IPS DF 19.7 (cell line): Measurements from ENCODE around the gene INKA2.
"Not testable (repeated sequence)": the region's sequence is repeated elsewhere in the genome, so short reads cannot be mapped to it uniquely, and the experiment has no call there.

Experiments
- DNase-seq: peaks from one replicate; pipeline ENCODE4 v3.0.0-alpha.2; 2013; ENCODE audit warnings: low read depth, low spot score

INKA2 gene

DNA sequence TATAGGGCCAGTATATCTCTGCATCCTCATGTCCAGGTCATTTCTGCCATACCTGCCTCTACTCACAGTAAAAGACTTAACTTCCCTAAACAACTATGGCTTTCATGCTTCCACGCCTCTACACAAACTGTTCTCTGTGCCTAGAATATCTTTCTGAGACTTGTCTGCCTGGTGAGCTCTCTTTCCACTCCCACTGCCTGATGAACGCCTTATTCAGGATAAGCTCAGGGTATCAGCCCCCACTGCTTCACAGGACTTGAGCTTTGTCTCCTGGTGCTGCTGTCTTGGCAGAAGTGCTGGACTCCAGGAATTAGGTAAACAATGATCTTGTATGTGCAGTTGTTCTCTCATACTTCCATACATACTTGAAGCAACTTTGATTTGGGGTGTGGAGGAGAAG lies 11.7 kb upstream of the INKA2 start:
- no peak for DNase-seq

GRCh38 chr1:111749628-111750027 lies 10.4 kb upstream of the INKA2 start:
- no peak for DNase-seq

DNA sequence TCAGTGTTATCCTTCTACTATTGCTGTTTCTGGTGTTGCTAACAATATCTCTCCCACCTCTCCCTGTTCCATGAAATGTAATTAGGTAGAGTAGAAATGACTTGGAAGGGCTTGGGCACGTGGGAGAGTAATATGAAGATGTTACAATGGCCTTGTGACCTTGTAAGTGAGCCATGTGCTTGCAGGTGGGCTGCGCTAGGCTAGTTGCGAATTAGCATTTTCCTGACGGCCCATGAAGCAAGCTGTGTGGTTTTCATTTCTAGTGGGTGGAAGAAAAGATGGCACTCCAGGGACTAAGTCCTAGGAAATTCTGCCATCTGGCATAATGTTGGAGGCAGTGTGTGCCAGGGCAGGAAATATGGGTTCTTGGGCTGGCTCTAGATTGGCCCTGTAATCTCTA lies 8.8 kb upstream of the INKA2 start:
- DNase-seq, result no peak

DNA sequence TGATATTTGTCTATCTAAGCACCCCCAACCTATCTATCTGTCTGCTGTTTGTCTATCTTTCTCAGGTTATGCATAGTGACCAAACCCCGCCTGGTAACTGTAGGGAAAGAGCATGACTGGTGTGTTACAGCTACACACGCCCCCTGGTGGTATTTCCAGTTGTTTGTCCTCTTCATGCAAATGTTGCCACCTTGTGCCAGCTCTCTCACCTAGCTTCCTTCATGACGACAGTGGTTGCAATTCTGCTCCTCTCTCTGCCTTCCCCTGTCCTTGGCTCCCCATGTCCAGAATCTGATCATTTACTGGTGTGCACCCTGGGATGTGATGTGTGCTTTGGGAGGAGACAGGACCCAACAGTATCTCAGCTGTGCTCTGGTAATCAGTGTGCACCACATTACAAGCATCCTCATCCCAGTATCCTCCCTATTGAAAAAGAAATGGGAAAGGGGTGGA lies 8.1 kb upstream of the INKA2 start:
- peak; percentile 71 for DNase-seq

- no peak for DNase-seq
Measured at GRCh38 chr1:111746614-111746999, 7.4 kb upstream of the INKA2 start.

DNA sequence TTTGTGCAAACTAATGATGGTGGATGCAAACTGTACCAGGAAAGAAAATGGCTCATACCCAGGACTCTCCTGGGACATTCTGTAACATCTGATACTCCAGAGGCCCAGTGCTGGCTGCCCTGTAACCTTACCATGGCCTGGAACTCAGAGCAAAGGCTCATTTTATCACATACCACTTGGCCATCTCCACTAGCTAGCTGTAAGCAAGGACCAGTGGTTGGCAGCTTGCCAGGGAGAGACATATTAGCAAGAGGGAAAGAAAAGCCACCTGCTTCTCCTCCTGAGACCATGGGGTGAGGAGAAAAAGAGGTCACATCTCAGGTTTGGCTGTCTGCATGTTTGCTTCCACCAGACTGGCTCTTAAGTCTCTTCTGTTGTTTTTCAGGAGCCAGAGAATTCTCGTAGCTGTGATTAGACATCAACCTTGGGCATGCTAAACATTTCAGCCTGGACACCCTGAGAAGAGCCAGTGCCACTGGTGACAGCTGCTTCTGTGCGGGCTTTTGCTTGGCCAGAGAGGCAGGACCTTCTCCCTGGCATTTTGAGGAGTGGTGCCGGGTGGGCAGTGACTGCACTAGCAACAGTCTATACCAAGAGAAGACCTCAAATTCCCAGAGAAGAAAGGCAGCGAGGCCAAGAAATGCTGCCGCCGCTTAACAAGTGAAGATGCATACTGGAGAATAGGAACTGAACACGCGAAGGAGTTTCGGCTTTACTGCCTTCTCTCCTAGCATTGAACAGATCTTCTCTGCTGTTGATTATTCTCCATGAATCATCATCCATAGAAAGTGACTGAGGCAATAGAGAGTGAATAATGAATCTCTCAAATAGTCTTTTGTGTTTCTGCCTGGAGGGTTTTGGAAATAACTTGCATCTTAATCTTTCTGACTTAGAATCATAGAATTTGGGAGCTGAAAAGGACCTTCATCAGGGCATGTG lies 6.7 kb upstream of the INKA2 start:
- DNase-seq, result no peak

GRCh38 chr1:111743679-111744101 lies 4.5 kb upstream of the INKA2 start:
- no peak for DNase-seq

GRCh38 chr1:111742938-111743549 lies 3.8 kb upstream of the INKA2 start:
- DNase-seq, result no peak

DNA sequence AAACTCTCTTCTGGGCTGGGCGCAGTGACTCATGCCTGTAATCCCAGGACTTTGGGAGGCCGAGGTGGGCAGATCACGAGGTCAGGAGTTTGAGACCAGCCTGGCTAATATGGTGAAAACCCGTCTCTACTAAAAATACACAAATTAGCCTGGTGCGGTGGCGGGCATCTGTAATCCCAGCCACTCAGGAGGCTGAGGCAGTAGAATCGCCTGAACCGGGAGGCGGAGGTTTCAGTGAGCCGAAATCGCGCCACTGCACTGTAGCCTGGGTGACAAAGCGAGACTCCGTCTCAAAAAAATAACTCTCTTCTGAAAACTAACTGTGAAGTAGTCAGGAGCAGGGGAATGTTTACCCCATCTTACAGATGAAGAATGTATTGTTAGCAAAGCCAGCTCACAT lies 3.1 kb upstream of the INKA2 start:
- not testable (repeated sequence) for DNase-seq

GRCh38 chr1:111739925-111740765 lies 950 bp upstream of the INKA2 start:
- DNase-seq, result no peak

GRCh38 chr1:111738436-111739193 lies 580 bp downstream of the INKA2 start:
- DNase-seq, result no peak

DNA sequence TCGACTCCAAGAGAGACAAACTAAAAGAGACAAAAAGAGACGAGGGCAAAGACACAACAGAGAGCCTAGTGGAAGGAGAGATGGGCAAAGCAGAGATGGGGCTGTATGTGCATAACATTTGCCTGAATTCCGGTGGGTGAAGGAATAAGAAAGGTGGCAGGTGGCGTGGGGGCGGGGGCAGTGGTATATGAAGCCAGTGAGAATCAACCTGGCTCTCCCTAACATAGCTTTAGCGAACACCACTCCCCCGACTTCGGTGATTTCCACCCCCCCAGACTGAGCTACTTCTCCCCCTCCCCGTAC lies 1.1 kb downstream of the INKA2 start:
- DNase-seq, result no peak

DNA sequence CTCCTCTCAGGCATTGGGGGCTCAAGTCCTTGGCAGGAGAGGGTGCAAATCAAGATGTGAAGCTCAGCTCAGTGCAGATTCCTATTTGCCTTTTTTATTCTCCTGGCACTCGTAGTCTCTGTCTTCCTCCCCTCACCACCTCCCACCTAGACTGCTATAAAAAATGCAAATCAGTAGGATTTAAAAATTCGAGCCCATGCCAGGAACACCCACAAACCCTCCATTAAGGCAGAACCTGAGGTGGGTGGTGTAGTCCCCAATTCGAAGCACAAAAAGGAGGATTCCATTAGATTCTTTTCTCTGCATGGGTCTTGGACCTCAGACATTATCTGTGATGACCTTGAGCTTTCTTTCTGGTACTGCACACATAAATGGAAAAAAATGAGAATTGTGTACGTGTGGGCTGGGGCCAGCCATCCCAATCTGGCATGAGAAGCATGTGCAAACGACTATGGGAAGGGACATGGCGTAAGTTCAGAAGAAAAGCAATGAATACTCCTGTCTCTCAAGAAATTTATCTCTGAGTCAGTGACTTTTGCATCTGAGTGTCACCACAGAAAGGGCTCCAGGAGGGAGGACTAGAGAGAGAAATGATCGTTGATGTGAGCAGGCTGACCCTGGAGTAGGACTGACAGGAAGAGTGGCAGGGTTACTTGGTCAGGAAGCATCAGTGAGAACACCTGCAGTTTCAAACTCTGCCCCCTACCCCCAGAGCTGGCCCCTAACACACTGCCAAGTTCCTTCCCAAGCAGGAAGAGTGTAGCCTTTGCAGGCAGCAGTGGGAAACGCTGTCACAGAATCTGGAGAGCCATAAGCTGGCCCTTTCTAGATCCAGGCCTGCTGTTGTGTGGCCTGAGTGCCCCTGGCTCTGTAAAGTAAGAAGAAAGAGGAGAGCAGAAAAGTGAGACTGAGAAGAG lies 1.7 kb downstream of the INKA2 start:
- no peak for DNase-seq

DNA sequence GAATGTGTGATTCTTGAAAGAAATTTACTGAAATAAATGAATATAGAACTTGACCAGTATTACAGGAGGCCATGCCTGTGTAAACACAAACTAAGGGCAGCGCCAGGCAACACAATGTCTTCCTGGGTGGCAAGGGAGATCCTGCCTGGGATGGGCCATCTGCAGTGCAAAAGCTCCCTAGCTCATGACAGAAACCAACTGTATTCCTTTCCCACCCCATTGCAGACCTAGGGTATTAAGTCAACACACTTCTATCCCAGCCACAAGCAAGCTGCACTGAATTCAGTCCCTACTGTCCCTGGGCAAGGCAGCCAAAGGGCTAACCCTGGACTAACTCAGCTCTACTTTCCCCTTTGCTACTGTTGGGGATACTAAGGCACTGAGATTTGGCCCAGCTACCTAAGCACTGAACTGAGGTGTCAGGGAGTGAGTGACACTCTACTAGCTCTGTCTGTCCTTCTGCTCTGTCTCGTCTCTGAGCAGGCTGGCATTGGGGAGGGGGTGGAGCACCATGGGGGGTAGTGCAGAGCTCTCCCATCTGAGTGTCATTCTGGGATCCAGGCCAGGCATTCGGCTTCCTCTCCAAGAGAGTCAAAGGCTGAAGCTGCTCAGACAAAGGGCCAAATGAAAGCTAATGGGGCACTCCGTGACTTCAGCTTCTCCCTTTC lies 2.5 kb downstream of the INKA2 start:
- DNase-seq, result no peak

DNA sequence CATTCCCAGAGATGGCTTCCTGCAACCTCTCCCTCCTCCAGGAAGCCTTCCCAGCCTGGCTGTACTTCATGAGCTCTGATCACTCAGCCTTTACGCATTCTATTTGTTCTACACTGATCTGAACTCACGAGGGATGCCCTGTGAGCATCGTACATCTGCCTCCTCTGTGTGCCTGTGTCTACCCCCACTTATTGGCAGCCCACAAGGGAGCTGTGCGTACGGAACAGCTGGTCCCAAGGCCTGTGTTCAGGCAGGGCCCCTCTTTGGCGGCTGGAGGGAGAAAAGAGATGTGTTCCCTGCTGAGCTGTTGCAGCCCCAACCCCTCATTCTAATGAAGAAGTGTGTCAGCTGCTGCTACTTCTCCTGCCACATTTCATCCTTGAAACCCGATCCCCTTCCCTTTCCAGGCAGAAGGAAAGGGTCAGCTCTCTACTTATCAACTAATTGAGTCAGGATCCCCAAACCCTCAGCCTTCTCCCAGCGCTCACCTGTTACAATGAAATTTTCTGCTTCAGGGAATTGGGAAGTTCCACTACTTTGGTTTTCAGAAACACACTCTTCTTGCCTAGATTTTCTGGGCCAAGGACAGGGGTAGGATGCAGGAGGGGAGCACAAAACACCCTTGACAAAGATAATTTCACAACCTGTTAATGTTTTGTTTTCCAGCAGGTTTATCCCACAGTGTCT lies 3.2 kb downstream of the INKA2 start:
- DNase-seq, result no peak

- DNase-seq, result no peak
Measured at GRCh38 chr1:111735321-111735720, 3.9 kb downstream of the INKA2 start.

DNA sequence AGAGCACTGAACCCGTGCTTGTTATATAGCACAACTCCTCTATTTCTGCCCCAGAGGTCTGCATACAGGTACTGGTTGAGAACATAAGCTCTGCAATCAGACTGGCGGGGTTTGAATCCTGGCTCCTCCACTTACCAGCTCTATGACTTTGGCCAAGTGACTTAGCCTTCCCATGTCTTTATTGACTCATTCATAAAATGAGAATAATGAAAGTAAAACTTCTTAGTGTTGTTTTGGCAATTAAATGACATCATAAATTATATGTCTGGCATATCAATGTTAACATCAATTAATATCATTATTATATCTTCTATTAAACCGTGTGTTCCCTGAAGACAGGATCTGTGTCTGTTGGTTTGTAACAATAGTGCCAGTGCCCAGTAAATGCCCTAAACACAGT lies 4.3 kb downstream of the INKA2 start:
- no peak for DNase-seq

GRCh38 chr1:111734426-111734825 lies 4.8 kb downstream of the INKA2 start:
- no peak for DNase-seq

DNA sequence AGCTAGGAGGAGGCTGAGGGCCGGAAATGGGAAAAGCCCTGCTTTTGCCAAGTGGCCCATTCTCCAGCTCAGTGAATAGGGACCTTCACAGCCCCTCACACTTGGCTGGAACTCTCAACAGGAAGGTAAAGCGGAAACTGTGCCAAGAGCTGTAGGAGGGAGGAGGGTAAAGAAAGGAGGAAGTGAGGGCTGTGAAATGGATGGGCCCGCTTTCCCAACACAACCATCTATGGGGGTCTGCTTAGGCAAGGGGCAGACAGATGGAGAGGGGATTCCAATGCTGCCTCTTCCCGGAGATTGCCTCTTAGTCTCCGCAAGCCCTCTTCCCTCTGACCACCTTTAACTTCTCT lies 5.2 kb downstream of the INKA2 start:
- no peak for DNase-seq
